IPS-18c (cell line): Measurements from ENCODE around the gene TSPAN18.
A peak's percentile ranks its signal among the peaks of the same experiment; 100 is the strongest.

Source experiments
- H3K4me3 ChIP-seq: 2 replicates; pipeline ENCODE4 v1.7.0; 2013; ENCODE audit warnings: low read depth, mild to moderate bottlenecking, low read length, moderate library complexity; ENCODE audit not compliant: insufficient read depth
- H3K9me3 ChIP-seq: one replicate; pipeline ENCODE4 v1.6.1; 2013; ENCODE audit warnings: mild to moderate bottlenecking, low read length, moderate library complexity; ENCODE audit not compliant: control insufficient read depth, insufficient read depth

Gene TSPAN18, protein sequence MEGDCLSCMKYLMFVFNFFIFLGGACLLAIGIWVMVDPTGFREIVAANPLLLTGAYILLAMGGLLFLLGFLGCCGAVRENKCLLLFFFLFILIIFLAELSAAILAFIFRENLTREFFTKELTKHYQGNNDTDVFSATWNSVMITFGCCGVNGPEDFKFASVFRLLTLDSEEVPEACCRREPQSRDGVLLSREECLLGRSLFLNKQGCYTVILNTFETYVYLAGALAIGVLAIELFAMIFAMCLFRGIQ

DNA sequence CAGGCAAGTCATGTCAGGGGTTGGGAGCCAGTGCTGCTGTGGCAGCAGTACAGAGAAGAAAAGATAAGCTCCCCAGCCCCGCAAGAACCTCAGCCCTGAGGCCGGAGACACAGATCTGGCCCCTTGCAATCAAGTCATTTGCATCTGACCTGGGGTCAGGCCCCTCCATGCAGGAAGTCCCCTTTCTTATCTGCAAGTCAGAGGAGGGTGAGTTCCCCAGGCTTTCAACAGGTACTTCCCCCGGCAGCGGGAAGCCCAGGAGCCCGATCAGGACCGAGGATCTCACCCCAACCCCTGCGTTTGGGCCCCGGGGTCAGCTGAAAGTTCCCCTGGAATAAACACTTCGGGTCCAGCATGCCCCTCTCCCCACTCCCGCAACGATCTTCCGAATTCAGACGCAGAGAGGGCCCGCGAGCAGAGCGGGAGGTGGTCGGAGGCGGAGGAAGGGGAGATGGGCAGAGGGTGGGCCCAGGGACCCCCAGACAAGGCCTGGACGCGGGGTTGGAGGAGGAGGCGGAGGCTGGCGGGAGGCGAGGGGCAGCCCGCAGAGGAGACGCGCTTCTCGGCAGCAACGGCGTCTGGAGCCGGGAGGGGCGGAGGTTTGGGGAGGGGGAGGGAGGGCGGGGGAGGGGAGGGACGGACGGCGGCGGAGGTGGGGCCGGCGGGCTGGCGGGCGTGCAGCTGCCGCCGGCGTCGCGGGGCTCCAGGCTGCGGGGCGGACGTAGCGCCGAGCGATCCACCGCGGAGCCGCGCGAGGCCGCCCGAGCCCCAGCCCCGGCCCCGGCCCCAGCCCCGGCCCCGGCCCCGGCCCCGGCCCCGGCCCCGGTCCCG is at the start of gene TSPAN18:
TSS of gene TSPAN18 (plus strand) at position 680 of the 831 bp plus-strand sequence. CDS start 179,455 bp downstream, outside the sequence.
- Histone ChIP-seq H3K9me3 (no peaks in the 10 kb centered on the region), H3K4me3 (peak within 1 kb of the TSS; percentile 70)

DNA sequence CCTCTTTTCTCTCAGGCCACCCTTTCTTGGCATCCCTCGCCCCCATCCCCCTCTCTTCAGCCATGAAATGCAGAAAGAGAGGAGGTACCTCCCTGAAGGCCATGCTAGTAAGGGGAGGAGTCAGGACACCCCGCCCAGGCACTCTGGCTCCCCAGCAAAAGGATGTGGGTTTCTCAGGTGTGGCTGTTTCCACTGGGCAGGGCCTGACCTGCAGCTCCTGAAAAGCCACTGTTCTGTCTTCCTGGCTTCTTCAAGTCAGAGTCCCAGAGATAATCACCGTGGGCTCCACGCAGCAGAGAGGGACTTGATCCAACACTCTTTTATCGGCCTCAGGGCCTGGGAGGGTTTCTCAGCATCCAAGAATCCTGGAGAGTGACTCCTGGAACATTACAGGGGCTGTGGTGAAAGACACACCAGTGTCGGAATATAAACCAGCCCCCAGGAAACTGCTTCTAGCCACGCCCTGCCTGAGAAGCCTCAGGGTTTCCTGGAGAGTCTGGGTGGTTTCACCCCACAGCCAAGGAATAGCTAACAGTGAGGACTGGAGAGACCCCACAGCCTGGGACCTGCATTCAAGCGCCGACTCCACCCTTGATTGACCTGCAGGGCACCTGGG is 45.7 kb upstream of the TSPAN18 start:
- Histone ChIP-seq H3K9me3 (no peaks in the 10 kb centered on the region), H3K4me3 (no peak overlapping the region)

DNA sequence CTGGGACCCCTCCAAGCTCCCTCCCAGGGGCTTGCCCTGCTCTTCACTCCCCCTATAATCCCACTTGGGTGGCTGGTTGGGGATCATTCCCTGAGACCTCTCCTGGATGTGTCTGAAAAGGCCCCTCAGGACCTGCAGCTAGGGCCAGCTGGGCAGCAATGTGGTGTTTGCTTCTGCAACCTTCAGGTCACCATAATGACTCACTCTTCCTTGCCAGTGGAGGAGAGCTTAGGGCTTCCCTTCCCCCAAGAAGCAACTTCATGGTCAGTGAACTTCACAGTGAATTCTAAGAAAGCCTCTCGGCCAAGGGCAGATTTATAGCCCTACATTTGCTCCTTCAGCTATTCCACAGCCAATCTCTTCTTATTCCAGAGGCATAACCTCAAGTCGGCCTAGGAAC is 45.1 kb upstream of the TSPAN18 start:
- H3K4me3 ChIP-seq, result no peak overlapping the region
- H3K9me3 ChIP-seq, result no peaks in the 10 kb centered on the region

DNA sequence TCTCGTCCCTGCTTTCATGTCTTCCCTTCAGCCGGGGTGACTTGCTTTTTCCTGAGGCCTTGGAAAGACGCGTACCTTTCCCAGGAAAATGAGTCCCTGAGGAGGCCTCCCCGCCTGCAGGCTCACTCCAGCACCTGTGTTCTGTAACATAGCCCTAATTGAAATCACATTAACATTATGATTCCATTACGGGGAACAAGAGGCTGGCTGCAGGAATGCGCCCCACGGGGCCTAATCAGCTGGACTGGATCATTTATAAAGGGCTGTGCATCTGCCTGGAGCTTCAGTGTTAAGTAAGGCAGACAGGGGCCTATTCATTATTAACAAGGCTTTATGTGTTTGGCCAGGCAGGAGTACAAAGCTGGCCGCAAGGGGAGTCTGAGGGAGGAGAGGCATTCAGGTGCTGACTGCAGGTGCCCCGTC is 41.9 kb upstream of the TSPAN18 start:
- H3K9me3 ChIP-seq, result no peaks in the 10 kb centered on the region
- H3K4me3 ChIP-seq, result no peak overlapping the region

DNA sequence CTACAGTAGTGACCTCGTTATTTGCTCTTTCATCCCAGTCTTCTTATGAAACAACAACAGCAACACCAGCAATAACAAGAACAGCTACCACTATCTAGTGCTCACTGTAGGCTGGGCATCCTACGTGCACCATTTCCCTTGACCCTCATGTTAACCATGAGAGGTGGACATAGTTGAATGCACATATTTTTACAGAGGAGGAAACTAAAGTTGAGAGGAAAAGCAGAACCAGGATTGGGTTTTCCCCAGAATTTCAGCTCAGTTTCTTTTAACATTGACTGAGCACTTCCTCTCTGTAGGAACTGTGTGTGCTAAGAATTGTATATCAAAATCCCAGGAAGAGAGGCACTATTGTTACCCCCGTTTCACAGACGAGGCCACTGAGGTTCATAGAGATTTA is 39.4 kb upstream of the TSPAN18 start:
- no peak overlapping the region for H3K4me3 ChIP-seq
- H3K9me3 ChIP-seq, result no peaks in the 10 kb centered on the region

DNA sequence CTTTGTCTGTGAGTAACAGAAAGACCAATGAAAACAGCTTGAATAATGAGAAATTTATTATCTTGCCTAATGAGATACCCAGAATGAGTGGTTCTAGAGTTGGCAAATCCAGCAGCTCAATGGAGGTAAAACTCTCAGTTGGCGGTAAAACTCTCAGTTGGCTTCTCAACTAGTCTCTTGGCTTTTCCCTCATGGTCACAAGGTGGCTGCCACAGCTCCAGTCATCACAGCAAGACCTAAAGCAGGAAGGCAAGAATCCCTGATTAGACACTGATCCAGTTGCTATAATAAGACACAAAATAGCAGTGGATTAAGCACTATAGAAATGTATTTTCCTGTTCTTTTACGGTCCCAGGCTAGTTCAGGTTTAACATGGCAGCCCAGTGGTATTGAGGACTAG is 37.5 kb upstream of the TSPAN18 start:
- Histone ChIP-seq H3K9me3 (no peaks in the 10 kb centered on the region), H3K4me3 (no peak overlapping the region)

DNA sequence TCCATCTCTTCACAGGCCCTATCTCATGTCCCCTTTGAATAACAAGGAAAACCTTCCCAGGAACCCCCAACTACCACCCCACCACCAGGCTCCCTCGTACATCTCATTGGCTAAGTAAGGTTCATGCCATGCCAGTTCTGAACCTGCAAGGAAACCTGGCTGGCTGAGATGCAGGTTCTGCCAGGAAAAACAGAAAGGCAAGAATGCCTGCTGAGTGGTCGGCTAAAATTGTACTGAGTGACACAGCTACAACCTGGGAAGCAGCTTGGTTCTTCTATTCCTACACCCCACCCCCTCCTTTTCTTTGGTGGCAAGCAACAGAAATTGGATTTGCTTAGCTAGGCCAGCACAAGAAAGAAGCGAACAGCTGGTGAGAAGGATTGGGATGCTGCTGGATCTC is 36.1 kb upstream of the TSPAN18 start:
- Histone ChIP-seq H3K4me3 (no peak overlapping the region), H3K9me3 (no peaks in the 10 kb centered on the region)

DNA sequence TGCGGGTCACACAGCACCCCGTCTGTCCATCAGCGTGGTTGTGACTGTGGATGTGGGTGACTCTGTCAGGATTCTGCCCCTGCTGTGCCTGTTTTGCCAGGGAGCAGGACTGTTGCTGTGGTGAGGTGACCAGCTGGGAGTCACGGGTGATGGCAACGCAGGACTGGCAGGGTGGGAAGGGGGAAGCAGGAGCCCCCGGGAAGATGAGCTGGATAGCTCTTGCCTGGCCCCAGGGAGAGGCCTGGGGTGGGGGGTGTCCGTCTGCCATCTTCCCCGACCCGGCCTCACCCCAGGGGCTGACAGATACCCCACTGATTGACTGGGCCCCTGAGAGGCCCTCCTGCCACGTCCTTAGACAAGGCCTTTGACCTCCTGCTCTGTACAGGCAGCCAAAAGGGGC is 34.3 kb upstream of the TSPAN18 start:
- no peak overlapping the region for H3K4me3 ChIP-seq
- no peaks in the 10 kb centered on the region for H3K9me3 ChIP-seq

DNA sequence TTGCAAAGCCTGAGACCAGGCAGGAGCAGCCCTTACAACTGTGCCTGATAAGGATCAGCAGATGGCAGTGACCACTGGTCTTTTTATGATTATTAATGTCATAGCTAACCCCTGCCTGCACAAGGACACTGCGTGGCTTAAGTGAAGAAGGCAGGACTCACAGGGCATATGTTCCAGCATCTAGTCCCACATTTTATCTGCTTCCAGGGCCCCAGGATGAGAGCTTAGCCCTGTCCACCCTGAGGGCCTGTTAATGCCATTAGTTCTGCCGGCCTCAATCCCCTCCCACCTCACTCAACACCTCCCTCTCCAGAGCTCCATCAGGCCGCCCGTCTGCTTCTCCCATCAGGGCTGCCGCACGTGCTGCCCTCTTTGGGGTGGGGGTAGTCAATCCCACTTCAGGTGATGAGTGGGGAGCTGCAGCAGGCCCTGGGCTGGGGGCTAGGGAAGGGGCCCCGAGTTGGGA is 33.1 kb upstream of the TSPAN18 start:
- Histone ChIP-seq H3K4me3 (no peak overlapping the region), H3K9me3 (no peaks in the 10 kb centered on the region)

DNA sequence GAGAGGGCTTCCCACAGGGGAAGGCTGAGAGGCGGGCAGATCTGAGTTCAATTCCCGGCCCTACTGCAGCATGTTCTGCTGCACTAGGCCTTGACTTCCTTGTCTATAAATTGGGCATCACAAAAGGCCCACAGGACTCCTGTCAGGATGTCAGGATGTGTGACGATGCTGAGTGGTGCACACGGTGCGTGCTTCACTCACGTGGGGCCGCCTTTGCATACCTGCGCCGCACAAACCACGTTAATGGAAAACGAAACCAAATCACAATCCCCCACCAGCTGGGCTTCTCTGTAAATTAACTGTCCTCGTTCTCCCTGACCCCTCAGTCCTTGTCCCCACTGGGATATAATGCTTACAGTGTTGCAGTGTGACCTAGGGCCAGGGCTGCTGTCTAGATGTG is 32.3 kb upstream of the TSPAN18 start:
- H3K9me3 ChIP-seq, result no peaks in the 10 kb centered on the region
- no peak overlapping the region for H3K4me3 ChIP-seq

DNA sequence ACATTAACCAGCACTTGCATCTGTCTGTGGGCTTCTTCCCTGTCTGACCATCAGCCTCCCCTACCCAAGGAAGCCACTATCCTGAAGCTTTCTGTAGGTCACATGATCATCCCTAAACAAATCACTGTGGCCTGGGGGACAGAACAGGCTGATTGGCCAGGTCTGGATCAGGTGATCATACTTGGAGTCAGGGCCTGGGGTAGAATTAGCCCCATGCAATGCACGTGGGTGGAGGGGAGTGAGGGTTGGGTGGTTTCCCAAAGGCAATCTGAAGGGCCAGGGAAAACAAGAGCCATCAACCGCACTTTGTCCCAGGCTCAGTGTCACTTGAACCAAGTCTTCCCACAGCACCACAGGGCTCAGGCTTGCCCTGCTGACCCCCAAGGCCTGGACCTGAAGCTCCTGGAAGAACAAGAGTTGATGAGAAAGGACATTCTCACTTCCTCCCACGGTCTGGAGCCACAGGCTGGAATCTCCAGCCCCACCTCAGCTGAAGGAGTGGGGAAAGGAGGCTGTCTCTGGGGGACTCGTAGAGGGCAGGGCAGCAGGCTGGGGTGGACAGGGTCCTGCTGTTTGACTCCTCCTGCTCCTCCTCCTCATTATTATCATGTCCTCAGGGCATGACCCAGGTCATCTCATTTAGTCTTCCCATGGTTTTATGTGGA is 31.5 kb upstream of the TSPAN18 start:
- H3K4me3 ChIP-seq, result no peak overlapping the region
- peaks cover 2% of the 10 kb centered on the region for H3K9me3 ChIP-seq

DNA sequence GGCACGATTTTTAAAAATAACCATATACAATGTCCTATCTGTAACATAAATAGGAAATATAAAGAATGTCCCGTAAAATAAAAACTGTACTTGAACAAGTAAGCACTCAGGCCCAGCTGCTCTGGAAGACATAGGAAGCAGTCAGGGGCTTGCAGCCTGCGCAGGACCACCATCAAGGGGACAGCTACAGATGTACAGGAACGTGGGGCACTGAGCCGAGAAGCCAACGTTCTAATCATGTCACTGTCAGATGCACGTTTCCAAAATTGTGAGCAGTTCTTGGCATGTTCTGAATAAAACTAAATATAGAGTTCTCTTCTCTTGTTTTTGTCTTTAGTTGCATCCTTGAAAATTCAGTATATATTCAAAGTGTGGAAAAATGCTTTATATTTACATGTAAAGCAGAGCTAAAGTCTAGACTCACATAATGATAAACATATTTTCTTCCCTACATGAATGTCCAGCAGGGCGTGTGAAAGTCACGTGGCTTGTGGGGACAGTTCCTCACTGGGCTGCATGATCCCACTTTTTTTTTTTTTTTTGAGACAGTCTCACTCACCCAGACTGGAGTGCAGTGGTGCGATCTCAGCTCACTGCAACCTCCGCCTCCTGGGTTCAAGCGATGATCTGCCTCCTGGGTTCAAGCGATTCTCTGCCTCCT is 28.4 kb upstream of the TSPAN18 start:
- H3K4me3 ChIP-seq, result no peak overlapping the region
- H3K9me3 ChIP-seq, result peaks cover 2% of the 10 kb centered on the region

DNA sequence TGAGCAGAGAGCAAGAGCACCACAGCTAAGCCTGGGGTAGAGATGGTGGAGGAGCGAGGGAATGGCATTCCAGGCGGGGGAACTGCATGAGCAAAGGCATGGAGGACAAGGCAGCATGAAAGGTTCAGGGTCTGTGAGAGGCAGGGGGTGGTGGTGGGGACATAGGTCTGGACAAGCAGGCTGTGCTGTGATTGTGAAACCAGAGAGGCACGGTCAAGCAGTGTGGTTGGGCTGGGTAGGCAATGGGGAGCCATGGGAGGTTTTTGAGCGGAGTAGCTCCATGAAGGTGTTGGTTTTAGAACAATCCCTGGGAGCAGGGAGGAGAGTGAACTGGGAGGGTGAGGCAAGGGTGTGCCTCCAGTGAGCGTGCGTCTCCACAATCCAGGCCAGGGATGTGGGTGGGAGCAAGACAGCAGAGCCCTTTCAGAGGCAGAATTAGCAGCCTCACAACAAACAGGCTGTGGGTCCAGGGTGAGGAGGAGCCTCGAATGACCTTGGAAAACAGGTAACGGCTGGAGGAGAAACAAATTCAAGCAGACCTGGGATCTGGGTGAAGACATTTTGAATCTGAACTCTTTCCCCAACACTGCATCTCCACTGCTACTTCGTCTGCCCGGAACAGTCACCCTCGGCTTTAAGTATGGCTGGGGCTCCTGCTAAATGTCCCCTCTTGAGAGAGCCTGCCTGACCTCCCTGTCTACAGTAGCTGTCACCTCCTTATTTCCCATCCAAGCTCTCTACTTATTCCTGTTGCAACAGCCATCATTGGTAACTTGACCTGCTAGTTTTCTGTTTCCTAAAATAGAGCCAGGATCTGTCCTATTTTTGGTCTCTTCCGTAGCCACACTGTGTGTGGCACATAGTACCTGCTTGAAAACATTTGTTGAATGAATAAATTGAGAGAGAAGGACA is 27.0 kb upstream of the TSPAN18 start:
- peaks cover 2% of the 10 kb centered on the region for H3K9me3 ChIP-seq
- H3K4me3 ChIP-seq, result no peak overlapping the region

DNA sequence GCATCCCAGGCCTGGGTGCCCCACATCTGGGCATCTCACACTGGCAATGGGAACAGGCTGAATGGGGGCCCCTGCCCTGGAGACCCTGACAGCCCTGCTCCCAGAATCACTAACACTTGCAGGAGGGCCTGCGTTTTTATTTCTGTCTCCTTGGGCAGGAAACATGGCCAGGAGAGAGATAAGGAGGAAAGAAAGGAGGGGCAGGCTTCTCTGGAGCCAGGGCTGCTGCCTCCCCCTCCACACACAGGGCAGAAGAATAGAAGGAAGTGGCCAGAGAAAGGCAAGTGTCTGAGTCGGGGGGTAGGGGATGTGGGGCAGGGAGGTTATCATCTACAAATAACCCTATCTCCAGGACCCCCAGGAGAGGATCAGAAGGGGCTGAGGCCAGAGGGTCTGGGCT is 25.5 kb upstream of the TSPAN18 start:
- Histone ChIP-seq H3K9me3 (peaks cover 2% of the 10 kb centered on the region), H3K4me3 (no peak overlapping the region)

DNA sequence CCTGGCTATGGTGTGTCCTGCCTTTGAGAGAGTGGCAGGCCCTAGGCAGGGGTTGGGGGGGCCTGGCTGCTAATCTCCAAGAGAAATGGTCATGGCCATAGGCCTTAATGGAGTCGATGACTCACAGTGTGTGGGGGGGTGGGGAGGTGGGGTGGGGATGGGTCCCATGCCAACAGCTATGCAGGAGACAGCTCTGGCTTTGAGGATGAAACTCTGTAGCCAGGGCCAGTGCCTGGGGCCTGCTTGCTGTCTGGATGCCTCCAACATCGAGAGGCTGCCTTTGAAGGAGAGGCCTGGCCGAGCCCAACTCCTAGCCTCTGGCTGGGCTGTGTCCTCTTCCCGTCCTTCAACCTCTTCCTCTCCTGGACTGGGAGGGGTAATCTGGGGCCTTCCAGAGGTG is 23.9 kb upstream of the TSPAN18 start:
- H3K9me3 ChIP-seq, result peaks cover 2% of the 10 kb centered on the region

DNA sequence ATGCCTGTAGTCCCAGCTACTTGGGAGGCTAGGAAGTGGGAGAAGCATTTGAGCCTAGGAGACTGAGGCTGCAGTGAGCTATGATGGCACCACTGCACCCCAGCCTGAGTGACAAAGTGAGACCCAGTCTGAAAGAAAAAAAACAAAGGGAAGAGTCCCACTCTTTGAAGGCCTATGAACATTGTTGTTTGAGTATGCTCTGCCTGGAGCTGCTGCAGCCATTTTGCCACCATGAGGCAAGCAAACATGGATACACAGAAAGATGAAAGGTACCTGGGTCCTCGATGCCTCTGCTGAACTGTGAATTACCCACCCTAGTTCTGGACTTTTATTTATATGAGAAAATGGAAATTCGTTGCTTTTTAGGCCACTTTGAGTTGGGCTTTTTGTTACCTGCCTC is 19.7 kb upstream of the TSPAN18 start:
- Histone ChIP-seq H3K4me3 (no peak overlapping the region), H3K9me3 (no peaks in the 10 kb centered on the region)

More for the DNA sequence above, 23.9 kb upstream of the TSPAN18 start:
- H3K4me3 ChIP-seq, result no peak overlapping the region
